ENCODE measurements around the gene BBX. TPM values are rescaled to one million over a fixed set of nuclear protein-coding genes. Genes with fewer than 3 reads are reported as not detected.
A peak's percentile ranks its signal among the peaks of the same experiment; 100 is the strongest.

The BBX gene
- total RNA-seq, 4 donors from 2014 or later = 55.6 to 86.7 (median 73.0) TPM

DNA sequence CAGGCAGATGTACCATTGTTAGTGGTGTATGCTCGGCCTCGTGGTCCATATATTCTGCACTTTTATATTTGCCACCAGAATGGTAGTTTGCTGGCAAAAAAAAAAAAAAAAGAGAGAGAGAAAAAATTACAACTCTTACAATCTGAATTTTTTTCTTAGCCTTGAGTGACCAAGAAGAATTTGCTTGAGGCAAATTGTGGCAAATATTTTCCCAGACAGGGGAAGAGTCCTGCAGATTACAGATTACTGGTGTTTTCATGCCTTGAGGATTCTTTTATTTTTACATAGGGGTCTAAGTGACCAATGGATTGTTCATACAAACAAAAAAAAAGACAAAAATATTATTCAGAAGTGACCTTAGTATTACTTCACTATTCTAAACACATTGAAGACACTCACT, 283.3 kb downstream of the BBX start:
- Histone ChIP-seq H3K9me3 (no peaks in the 10 kb centered on the region), H3K27me3 (no peaks in the 10 kb centered on the region), H3K4me1 (peaks cover 0 to 3% (median 0%) of the 10 kb centered on the region in 3 donors), H3K27ac (no peak overlapping the region), H3K36me3 (peaks cover 12 to 75% of the 10 kb centered on the region in 2 donors), H3K4me3 (no peak overlapping the region)
- WGBS, 2 donors (ENCODE audit: low coverage in 1 of 2) = 87 to 100% methylated on average over 2 of the region's 2 CpGs
- no peak for TF ChIP-seq POLR2AphosphoS5 (IDR thresholded peaks at IDR 0.05)
- TF ChIP-seq EP300 (IDR thresholded peaks at IDR 0.05) = no peak
- TF ChIP-seq POLR2A (IDR thresholded peaks at IDR 0.05) = no peak
- TF ChIP-seq CTCF (IDR thresholded peaks at IDR 0.05) = no peak
- no peak for ATAC-seq

DNA sequence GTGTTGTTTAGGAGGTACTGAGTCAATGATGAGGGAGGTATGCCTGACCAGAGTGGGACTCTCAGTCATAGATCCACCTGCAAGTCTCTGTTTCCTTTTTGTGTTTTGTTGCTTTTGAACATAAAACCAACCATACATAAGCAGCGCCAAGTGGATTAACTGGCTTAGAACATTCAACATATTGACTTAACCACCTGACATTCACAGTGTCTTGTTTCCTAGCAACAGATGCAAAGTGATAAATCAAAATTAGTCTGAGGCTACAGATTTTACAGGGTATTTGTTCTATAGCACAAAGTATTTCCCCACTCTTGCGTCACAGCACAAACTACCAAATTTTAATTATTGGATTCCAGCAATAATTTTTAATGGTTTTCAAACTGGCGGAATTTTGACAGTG, 283.8 kb downstream of the BBX start:
- WGBS, 2 donors (ENCODE audit: low coverage in 1 of 2) = 88 to 95% methylated on average over 3 of the region's 3 CpGs
- Histone ChIP-seq H3K27me3 (no peaks in the 10 kb centered on the region), H3K36me3 (peaks cover 12 to 69% of the 10 kb centered on the region in 2 donors), H3K4me1 (peaks cover 0 to 3% (median 0%) of the 10 kb centered on the region in 3 donors), H3K4me3 (no peak overlapping the region), H3K27ac (no peak overlapping the region), H3K9me3 (no peaks in the 10 kb centered on the region)
- TF ChIP-seq POLR2A (IDR thresholded peaks at IDR 0.05) (no peak), EP300 (IDR thresholded peaks at IDR 0.05) (no peak), CTCF (IDR thresholded peaks at IDR 0.05) (no peak), POLR2AphosphoS5 (IDR thresholded peaks at IDR 0.05) (no peak)
- ATAC-seq = no peak

- WGBS, 2 donors (ENCODE audit: low coverage in 1 of 2) = 60 to 89% methylated on average over 3 to 7 of the region's 8 CpGs
- ATAC-seq = no peak
- Histone ChIP-seq H3K9me3 (no peaks in the 10 kb centered on the region), H3K27me3 (no peaks in the 10 kb centered on the region), H3K4me3 (no peak overlapping the region), H3K36me3 (peaks cover under 1 to 31% of the 10 kb centered on the region in 2 donors), H3K4me1 (peaks cover 0 to 20% (median 4%) of the 10 kb centered on the region in 3 donors), H3K27ac (peak overlapping the region in 1 of 4 donors; percentile 5)
- TF ChIP-seq POLR2AphosphoS5 (IDR thresholded peaks at IDR 0.05) (no peak), POLR2A (IDR thresholded peaks at IDR 0.05) (no peak), CTCF (IDR thresholded peaks at IDR 0.05) (no peak), EP300 (IDR thresholded peaks at IDR 0.05) (no peak)
These were observed 287.7 kb downstream of the BBX start for GRCh38 chr3:107810171-107811071.

DNA sequence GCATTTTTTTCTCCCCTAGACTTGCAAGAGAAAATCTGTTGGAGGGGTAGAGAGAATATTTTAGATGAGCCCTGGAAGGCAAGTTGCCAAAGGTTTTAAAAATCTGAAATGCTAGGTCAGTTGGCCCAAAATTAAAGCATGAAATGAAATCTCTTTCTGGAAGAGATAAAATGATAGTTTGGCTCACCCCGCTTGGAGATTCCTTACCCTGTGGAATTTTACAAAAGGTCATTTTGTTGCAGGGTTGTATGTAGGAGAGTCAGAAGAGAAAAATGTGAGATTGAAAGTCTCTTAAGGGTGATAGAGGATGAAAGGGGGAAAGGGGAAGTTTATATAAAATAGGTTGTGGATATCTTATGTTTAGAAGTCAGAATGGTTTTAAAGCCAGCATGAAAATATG, 290.3 kb downstream of the BBX start:
- Histone ChIP-seq H3K9me3 (no peaks in the 10 kb centered on the region), H3K27me3 (no peaks in the 10 kb centered on the region), H3K27ac (peak overlapping the region in 3 of 4 donors; percentile 4 to 15 (median 12)), H3K4me1 (peaks cover 0 to 43% (median 4%) of the 10 kb centered on the region in 3 donors), H3K36me3 (peaks cover 0 to 6% of the 10 kb centered on the region in 2 donors), H3K4me3 (no peak overlapping the region)
- TF ChIP-seq POLR2AphosphoS5 (IDR thresholded peaks at IDR 0.05) (no peak), POLR2A (IDR thresholded peaks at IDR 0.05) (no peak), EP300 (IDR thresholded peaks at IDR 0.05) (no peak), CTCF (IDR thresholded peaks at IDR 0.05) (no peak)
- ATAC-seq = no peak
- 0 to 50% methylated on average over 1 of the region's 1 CpG for WGBS, 2 donors (ENCODE audit: low coverage in 1 of 2)

GRCh38 chr3:107816107-107816506, 293.3 kb downstream of the BBX start:
- ATAC-seq = no peak
- no peak overlapping the region for H3K4me3 ChIP-seq
- peaks cover 0 to 41% (median 4%) of the 10 kb centered on the region in 3 donors for H3K4me1 ChIP-seq
- H3K9me3 ChIP-seq = no peaks in the 10 kb centered on the region
- WGBS, 2 donors (ENCODE audit: low coverage in 1 of 2) = 40 to 69% methylated on average over 5 of the region's 6 CpGs
- H3K27ac ChIP-seq = no peak overlapping the region
- peaks cover 3% of the 10 kb centered on the region for H3K27me3 ChIP-seq
- no peak for TF ChIP-seq EP300 (IDR thresholded peaks at IDR 0.05)
- TF ChIP-seq CTCF (IDR thresholded peaks at IDR 0.05) = no peak
- TF ChIP-seq POLR2AphosphoS5 (IDR thresholded peaks at IDR 0.05) = no peak
- TF ChIP-seq POLR2A (IDR thresholded peaks at IDR 0.05) = no peak
- H3K36me3 ChIP-seq = no peaks in the 10 kb centered on the region

Data from gastroesophageal sphincter (tissue), 4 donors.